NB4 (cell line): ENCODE results near the gene HERPUD1.

Source experiments
- DNase-seq: peaks from one replicate; pipeline ENCODE4 v3.0.0; 2010; ENCODE audit warnings: low read depth
- H3K4me3 ChIP-seq: one replicate; pipeline ENCODE4 v1.5.1; 2011; ENCODE audit warnings: mild to moderate bottlenecking, low read depth, low read length, moderate library complexity
- CTCF ChIP-seq: IDR thresholded peaks from one replicate; pipeline ENCODE4 v1.5.1; 2012; ENCODE audit warnings: low read depth, low read length
- MAX ChIP-seq: IDR thresholded peaks from 2 replicates; pipeline ENCODE4 v1.6.1; 2011; ENCODE audit warnings: low read depth, low read length
- MYC ChIP-seq: IDR thresholded peaks from 2 replicates; pipeline ENCODE4 v1.6.1; 2011; ENCODE audit warnings: low read depth, low read length
- POLR2A ChIP-seq: IDR thresholded peaks from 2 replicates; pipeline ENCODE4 v1.6.1; 2011; ENCODE audit warnings: mild to moderate bottlenecking; ENCODE audit not compliant: insufficient read length; ENCODE audit errors: extremely low read depth

HERPUD1 gene

GRCh38 chr16:56894331-56894917 is 37.5 kb upstream of the HERPUD1 start:
- no peak for DNase-seq
- TF ChIP-seq MYC (no peak), CTCF (no peak), MAX (no peak)

DNA sequence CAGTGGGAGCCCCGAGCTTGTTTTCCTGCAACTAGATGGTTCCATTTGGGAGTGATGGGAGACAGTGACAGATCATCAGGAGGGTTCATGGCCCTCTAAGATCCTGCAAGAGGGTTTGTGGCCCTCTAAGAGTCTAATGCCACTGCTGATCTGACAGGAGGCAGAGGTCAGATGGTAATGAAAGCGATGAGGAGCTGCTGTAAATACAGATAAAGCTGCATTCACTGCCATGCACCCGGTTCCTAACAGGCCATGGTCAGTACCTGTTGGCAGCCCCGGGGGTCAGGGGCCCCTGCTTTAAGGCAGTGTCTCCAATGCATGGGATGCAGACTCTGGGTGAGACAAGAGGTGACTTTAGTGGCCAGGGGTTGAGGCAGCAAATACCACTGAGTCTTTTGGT is 36.1 kb upstream of the HERPUD1 start:
- no peak for TF ChIP-seq POLR2A
- no peak for TF ChIP-seq MYC
- no peak for TF ChIP-seq CTCF
- no peak for TF ChIP-seq MAX
- no peak for DNase-seq
- H3K4me3 ChIP-seq = no peak overlapping the region

More at GRCh38 chr16:56894331-56894917, 37.5 kb upstream of the HERPUD1 start:
- no peak overlapping the region for H3K4me3 ChIP-seq

GRCh38 chr16:56896244-56896643 is 35.7 kb upstream of the HERPUD1 start:
- no peak for DNase-seq
- H3K4me3 ChIP-seq = no peak overlapping the region
- TF ChIP-seq CTCF (no peak), POLR2A (no peak), MAX (no peak), MYC (no peak)

DNA sequence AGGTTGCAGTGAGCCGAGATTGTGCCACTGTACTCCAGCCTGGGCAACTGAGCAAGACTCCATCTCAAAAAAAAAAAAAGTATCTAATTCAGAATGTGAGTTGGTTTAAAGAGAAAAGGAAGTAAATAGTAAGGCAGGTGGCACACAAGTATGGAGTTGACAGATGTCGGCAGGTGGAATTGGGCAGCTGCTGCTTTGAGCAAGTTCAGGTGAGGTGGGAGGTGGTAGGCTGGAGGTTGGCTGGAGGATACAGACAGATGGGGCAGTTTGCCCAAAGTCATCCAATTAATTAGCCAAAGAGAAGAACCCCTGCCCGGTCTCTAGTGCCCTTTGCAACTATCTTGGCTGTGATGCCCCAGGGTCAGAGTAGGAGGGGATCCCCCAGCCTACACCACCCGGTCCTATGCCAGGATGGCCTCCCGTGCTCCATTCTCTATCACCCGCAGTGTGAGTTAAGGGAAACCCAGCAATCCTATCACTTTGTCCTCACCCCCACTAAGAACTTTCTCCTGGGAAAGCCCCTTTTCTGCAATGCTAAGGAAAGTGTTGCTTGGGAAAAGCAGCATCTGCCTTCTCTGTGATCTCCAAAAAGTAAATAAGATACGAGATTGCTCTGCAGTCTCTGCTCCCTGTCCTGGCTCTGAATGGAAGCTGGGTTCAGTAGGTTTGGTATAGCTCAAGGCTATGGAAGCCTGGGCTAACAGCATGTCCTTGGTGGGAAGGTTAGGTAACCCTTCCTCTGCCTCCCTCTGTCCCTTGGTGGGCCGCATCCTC is 34.7 kb upstream of the HERPUD1 start:
- TF ChIP-seq CTCF (no peak), MAX (no peak), MYC (no peak), POLR2A (no peak)
- no peak for DNase-seq
- H3K4me3 ChIP-seq = no peak overlapping the region

DNA sequence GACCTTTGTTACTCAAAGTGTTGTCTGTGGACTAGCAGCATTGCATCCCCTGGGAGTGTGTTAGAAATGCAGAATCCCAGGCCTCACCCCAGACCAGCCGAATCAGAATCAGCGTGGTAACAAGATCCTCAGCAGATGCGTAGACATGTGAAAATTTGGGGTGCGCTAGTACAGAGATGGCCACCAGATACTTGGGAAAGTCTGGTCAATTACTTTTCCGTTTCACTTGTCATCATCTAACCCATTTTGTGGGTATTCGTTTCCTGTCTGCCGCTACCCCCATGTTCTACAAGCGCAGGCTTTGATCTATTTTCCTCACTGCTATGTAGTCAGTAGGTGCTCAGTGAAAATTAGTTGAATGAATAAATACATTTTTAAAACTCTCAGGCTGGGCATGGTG is 33.1 kb upstream of the HERPUD1 start:
- TF ChIP-seq POLR2A (no peak), CTCF (no peak), MAX (no peak), MYC (no peak)
- DNase-seq = no peak
- no peak overlapping the region for H3K4me3 ChIP-seq
